Dermis lymphatic vessel endothelial cell (primary cell): Measurements from ENCODE around the gene PCDHGA3. TPM values are rescaled to one million over a fixed set of nuclear protein-coding genes. Genes with fewer than 3 reads are reported as not detected.

Experiments
- total RNA-seq: library from RNA; depleted of rRNA; stranded (reverse); fragments of >200 nt; gene quantifications from 2 replicates; pipeline ENCODE4 v1.2.1, GENCODE V29; 2014

The PCDHGA3 gene
- total RNA-seq, 1 donor from 2014 or later, result 0.54 TPM

Other genes with a start within 250 kb of the PCDHGA3 start
- gene PCDHB2, start 249.2 kb upstream of the PCDHGA3 start, total RNA-seq, result 0.22 and 1.7 TPM in 2 replicates
- gene PCDHB3, start 243.4 kb upstream of the PCDHGA3 start, total RNA-seq, result 0.22 and 0.69 TPM in 2 replicates
- 0.09 and 0.22 TPM in 2 replicates for gene PCDHB4, start 222.0 kb upstream of the PCDHGA3 start, total RNA-seq
- gene PCDHB5, start 208.6 kb upstream of the PCDHGA3 start, total RNA-seq, result 0.43 and 0.87 TPM in 2 replicates
- gene PCDHB6, start 193.8 kb upstream of the PCDHGA3 start, total RNA-seq, result 0.09 and 0.11 TPM in 2 replicates
- gene PCDHB7, start 171.2 kb upstream of the PCDHGA3 start, total RNA-seq, result 0.87 and 1.8 TPM in 2 replicates
- 0.43 and 0.65 TPM in 2 replicates for gene PCDHB8, start 166.0 kb upstream of the PCDHGA3 start, total RNA-seq
- gene PCDHB16, start 161.4 kb upstream of the PCDHGA3 start, total RNA-seq, result 0.33 and 0.69 TPM in 2 replicates
- 0.22 and 0.26 TPM in 2 replicates for gene PCDHB9, start 156.7 kb upstream of the PCDHGA3 start, total RNA-seq
- 0.98 and 1.0 TPM in 2 replicates for gene PCDHB10, start 151.5 kb upstream of the PCDHGA3 start, total RNA-seq
- 0.43 and 0.77 TPM in 2 replicates for gene PCDHB11, start 144.2 kb upstream of the PCDHGA3 start, total RNA-seq
- gene PCDHB12, start 135.1 kb upstream of the PCDHGA3 start, total RNA-seq, result 0.33 and 0.60 TPM in 2 replicates
- 1.1 and 1.3 TPM in 2 replicates for gene PCDHB13, start 129.9 kb upstream of the PCDHGA3 start, total RNA-seq
- 0.86 and 0.98 TPM in 2 replicates for gene PCDHB14, start 120.5 kb upstream of the PCDHGA3 start, total RNA-seq
- gene PCDHB15, start 98.4 kb upstream of the PCDHGA3 start, total RNA-seq, result 0.43 and 0.86 TPM in 2 replicates
- gene SLC25A2, start 39.8 kb upstream of the PCDHGA3 start, total RNA-seq, result 0.09 and 0.22 TPM in 2 replicates
- gene TAF7, start 23.0 kb upstream of the PCDHGA3 start, total RNA-seq, result 78.7 and 81.5 TPM in 2 replicates
- 0.34 and 0.43 TPM in 2 replicates for gene PCDHGA1, start 13.3 kb upstream of the PCDHGA3 start, total RNA-seq
- gene PCDHGA2, start 5.1 kb upstream of the PCDHGA3 start, total RNA-seq, result 0.86 and 1.1 TPM in 2 replicates
- gene PCDHGB1, start 6.3 kb downstream of the PCDHGA3 start, total RNA-seq, result 0.76 and 1.6 TPM in 2 replicates
- 2.0 and 2.6 TPM in 2 replicates for gene PCDHGA4, start 11.2 kb downstream of the PCDHGA3 start, total RNA-seq
- 1.3 and 2.7 TPM in 2 replicates for gene PCDHGB2, start 16.2 kb downstream of the PCDHGA3 start, total RNA-seq
- gene PCDHGA5, start 20.3 kb downstream of the PCDHGA3 start, total RNA-seq, result 0.43 and 0.77 TPM in 2 replicates
- 2.6 and 4.3 TPM in 2 replicates for gene PCDHGB3, start 26.4 kb downstream of the PCDHGA3 start, total RNA-seq
- gene PCDHGA6, start 30.1 kb downstream of the PCDHGA3 start, total RNA-seq, result 2.4 and 2.9 TPM in 2 replicates
- gene PCDHGA7, start 38.9 kb downstream of the PCDHGA3 start, total RNA-seq, result 0.65 and 1.4 TPM in 2 replicates
- gene PCDHGB4, start 43.9 kb downstream of the PCDHGA3 start, total RNA-seq, result 6.7 and 11.3 TPM in 2 replicates
- 0.54 and 1.5 TPM in 2 replicates for gene PCDHGA8, start 48.8 kb downstream of the PCDHGA3 start, total RNA-seq
- 8.3 and 11.8 TPM in 2 replicates for gene PCDHGB5, start 54.1 kb downstream of the PCDHGA3 start, total RNA-seq
- gene PCDHGA9, start 58.9 kb downstream of the PCDHGA3 start, total RNA-seq, result 2.0 and 3.2 TPM in 2 replicates
- gene PCDHGB6, start 64.2 kb downstream of the PCDHGA3 start, total RNA-seq, result 2.1 and 3.7 TPM in 2 replicates
- 5.2 and 6.0 TPM in 2 replicates for gene PCDHGA10, start 69.2 kb downstream of the PCDHGA3 start, total RNA-seq
- gene PCDHGB7, start 73.8 kb downstream of the PCDHGA3 start, total RNA-seq, result 10.9 and 11.5 TPM in 2 replicates
- gene PCDHGA11, start 77.2 kb downstream of the PCDHGA3 start, total RNA-seq, result 6.7 and 7.5 TPM in 2 replicates
- gene PCDHGA12, start 86.7 kb downstream of the PCDHGA3 start, total RNA-seq, result 1.5 and 4.9 TPM in 2 replicates
- 17.4 and 20.5 TPM in 2 replicates for gene PCDHGC3, start 132.1 kb downstream of the PCDHGA3 start, total RNA-seq
- gene PCDHGC4, start 141.2 kb downstream of the PCDHGA3 start, total RNA-seq, result 0.65 and 0.95 TPM in 2 replicates
- gene PCDHGC5, start 145.3 kb downstream of the PCDHGA3 start, total RNA-seq, result 0.33 and 0.52 TPM in 2 replicates